WTC11 (cell line): ENCODE results near the gene TIPRL. TPM values are rescaled to one million over a fixed set of nuclear protein-coding genes. Genes with fewer than 3 reads are reported as not detected.

Source experiments
- ATAC-seq: fragments of 200-7000 bp; cut with Tn5 transposase; 2 replicates; pipeline ENCODE4 v1.10.0; 2021; ENCODE audit warnings: mild to moderate bottlenecking, moderate library complexity
- CTCF ChIA-PET: fragments of 300-600 bp; sonication (Branson Sonifier 250); formaldehyde crosslinking; loops from one replicate; lab custom pipeline; 2021; ENCODE audit warnings: antibody characterized with exemption; lab: Charles Lee
- POLR2A ChIA-PET: fragments of 350-600 bp; sonication (Branson Sonifier 250); formaldehyde crosslinking; loops from one replicate; lab custom pipeline; 2021; ENCODE audit warnings: antibody characterized with exemption; lab: Charles Lee
- DNase-seq: peaks from one replicate; pipeline ENCODE4 v3.0.0; 2021; ENCODE audit warnings: low spot score
- H3K27ac Mint-ChIP-seq: 2 replicates; pipeline ENCODE4 v1.8.0; 2021; ENCODE audit warnings: mixed read lengths
- H3K27me3 Mint-ChIP-seq: 2 replicates; pipeline ENCODE4 v1.8.0; 2021; ENCODE audit warnings: low read depth, mild to moderate bottlenecking, moderate library complexity, mixed read lengths
- H3K36me3 Mint-ChIP-seq: 2 replicates; pipeline ENCODE4 v1.8.0; 2021; ENCODE audit warnings: mixed read lengths
- H3K4me1 Mint-ChIP-seq: 2 replicates; pipeline ENCODE4 v1.8.0; 2022; ENCODE audit warnings: mixed read lengths
- H3K4me3 Mint-ChIP-seq: 2 replicates; pipeline ENCODE4 v1.8.0; 2021; ENCODE audit warnings: mild to moderate bottlenecking, moderate library complexity, mixed read lengths
- H3K9me3 Mint-ChIP-seq: 2 replicates; pipeline ENCODE4 v1.8.0; 2021; ENCODE audit warnings: mixed read lengths
- HMGA2 ChIP-seq: fragments of 250-450 bp; sonication (Bioruptor Pico); IDR thresholded peaks from 2 replicates; pipeline ENCODE4 v1.4.0; 2021; ENCODE audit warnings: mild to moderate bottlenecking, moderate library complexity
- IRF2 ChIP-seq: sonication (generic); formaldehyde crosslinking; IDR thresholded peaks from 2 replicates; pipeline ENCODE4 v1.8.0; 2022; ENCODE audit warnings: low read depth, missing genetic modification reagents, borderline replicate concordance
- KAT7 ChIP-seq: sonication (generic); formaldehyde crosslinking; IDR thresholded peaks from 2 replicates; pipeline ENCODE4 v1.8.1; 2023; ENCODE audit warnings: missing genetic modification reagents, mild to moderate bottlenecking, borderline replicate concordance
- NFATC4 ChIP-seq: fragments of 250-450 bp; sonication (Bioruptor Pico); IDR thresholded peaks from 2 replicates; pipeline ENCODE4 v1.9.0; 2021; ENCODE audit warnings: mild to moderate bottlenecking
- total RNA-seq: library from RNA; stranded (reverse); gene quantifications from 3 replicates; pipeline ENCODE4 v1.2.3, GENCODE V29; 2021
- TF ChIP-seq, protein P1 (sequence below): sonication (generic); formaldehyde crosslinking; IDR thresholded peaks from 2 replicates; pipeline ENCODE4 v1.8.0; 2022; ENCODE audit warnings: mild to moderate bottlenecking, missing genetic modification reagents
- TF ChIP-seq, protein P2 (sequence below): sonication (generic); formaldehyde crosslinking; IDR thresholded peaks from 2 replicates; pipeline ENCODE4 v1.8.1; 2023; ENCODE audit warnings: mild to moderate bottlenecking, missing genetic modification reagents, borderline replicate concordance
- TF ChIP-seq, protein P3 (sequence below): sonication (generic); formaldehyde crosslinking; IDR thresholded peaks from 2 replicates; pipeline ENCODE4 v1.8.0; 2022; ENCODE audit warnings: missing genetic modification reagents
- TF ChIP-seq, protein P4 (sequence below): sonication (generic); formaldehyde crosslinking; conservative IDR thresholded peaks from 2 replicates; pipeline ENCODE4 v1.8.1; 2023; ENCODE audit warnings: mild to moderate bottlenecking, low read depth, missing genetic modification reagents, moderate library complexity

TIPRL gene
- total RNA-seq, 1 experiment from 2014 or later: 25.3 TPM

DNA sequence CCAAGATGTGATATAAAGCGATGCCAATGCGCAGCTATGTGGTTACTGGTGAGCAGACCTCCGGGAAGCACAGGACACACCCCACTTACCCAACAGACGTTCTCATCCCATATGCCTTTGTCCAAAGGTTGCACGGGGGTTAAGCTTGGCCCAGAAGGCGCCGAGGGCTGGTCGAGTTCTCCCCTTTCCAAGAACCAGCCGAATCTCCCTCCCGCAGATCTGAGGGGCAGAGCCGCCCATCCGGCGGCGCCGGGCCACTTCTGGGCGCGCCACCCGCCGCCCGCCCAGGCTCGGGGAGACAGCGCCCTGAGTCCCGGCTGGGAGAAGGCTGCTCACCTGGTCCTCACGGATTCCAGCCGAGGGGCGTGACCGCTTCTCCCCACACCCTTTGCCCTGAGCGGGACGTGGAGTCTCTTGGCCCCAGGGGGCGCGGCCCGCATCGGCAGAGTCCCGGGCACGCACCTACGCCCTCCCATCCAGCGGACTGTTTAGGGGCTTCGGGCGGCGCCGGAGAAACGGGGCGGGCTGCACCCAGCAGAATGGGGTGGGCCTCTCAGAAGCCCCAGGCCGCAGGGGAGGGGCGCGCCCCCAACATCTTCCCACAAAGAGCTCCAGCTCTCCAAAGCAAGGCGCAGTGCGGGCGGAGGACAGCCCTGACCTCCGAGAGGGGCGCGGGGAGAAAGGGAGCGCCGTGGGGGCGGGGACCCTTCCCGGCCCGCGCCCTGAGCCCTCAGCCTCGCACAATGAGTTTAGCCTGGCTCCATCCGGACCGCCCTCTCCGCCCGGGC lies 42.6 kb upstream of the TIPRL start (continued):
- TF ChIP-seq, protein P1, sequence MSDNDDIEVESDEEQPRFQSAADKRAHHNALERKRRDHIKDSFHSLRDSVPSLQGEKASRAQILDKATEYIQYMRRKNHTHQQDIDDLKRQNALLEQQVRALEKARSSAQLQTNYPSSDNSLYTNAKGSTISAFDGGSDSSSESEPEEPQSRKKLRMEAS: 0 out of 2 replicates have a peak, but pooled peaks have one; percentile 36

DNA sequence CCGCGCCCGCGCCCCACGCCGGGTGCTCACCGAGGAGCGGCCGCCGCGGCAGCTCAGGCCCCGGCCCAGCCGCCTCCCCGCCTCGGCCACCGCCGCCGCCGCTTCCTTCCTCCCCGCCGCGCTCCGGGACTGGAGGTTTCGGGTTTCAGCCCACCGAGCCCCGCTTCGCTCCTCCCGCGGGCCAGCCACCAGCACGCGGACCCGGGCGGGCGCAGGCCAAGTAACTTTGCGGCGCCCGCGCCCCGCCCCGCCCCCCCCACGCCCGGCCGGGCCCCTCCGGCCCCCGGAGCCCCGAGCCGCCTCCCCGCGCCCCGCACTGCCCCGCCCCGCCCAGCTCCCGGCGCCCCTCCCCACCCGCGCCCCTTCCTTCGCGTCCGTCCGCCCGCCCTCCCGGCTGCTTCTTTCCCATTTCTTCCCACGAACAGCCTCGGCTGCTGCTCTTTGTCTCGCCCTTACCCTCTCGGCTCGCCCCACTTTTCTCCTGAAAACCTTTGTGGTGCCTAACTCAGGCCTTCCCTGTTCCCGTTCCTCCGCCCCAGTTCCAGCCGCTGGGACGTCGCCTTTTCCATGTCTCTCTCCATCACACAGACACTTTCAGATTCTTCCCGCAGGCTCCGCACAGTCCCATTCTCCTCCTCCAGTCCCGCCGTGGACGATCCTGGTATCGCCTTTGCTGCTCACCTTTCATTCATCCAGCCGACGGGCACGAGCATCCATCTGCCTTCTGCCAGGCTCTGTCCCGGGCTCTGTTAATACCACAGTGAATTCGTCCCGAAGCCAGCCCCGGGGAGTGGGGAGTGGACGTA lies 41.9 kb upstream of the TIPRL start, which contains the start of gene GPR161:
TSS of gene GPR161 (minus strand) at position 222 of the 806 bp plus-strand sequence. CDS start 32,080 bp downstream, outside the sequence.
- POLR2A ChIA-PET: no interaction called here
- TF ChIP-seq, protein P2, sequence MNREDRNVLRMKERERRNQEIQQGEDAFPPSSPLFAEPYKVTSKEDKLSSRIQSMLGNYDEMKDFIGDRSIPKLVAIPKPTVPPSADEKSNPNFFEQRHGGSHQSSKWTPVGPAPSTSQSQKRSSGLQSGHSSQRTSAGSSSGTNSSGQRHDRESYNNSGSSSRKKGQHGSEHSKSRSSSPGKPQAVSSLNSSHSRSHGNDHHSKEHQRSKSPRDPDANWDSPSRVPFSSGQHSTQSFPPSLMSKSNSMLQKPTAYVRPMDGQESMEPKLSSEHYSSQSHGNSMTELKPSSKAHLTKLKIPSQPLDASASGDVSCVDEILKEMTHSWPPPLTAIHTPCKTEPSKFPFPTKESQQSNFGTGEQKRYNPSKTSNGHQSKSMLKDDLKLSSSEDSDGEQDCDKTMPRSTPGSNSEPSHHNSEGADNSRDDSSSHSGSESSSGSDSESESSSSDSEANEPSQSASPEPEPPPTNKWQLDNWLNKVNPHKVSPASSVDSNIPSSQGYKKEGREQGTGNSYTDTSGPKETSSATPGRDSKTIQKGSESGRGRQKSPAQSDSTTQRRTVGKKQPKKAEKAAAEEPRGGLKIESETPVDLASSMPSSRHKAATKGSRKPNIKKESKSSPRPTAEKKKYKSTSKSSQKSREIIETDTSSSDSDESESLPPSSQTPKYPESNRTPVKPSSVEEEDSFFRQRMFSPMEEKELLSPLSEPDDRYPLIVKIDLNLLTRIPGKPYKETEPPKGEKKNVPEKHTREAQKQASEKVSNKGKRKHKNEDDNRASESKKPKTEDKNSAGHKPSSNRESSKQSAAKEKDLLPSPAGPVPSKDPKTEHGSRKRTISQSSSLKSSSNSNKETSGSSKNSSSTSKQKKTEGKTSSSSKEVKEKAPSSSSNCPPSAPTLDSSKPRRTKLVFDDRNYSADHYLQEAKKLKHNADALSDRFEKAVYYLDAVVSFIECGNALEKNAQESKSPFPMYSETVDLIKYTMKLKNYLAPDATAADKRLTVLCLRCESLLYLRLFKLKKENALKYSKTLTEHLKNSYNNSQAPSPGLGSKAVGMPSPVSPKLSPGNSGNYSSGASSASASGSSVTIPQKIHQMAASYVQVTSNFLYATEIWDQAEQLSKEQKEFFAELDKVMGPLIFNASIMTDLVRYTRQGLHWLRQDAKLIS: no peak
- TF ChIP-seq, protein P3, sequence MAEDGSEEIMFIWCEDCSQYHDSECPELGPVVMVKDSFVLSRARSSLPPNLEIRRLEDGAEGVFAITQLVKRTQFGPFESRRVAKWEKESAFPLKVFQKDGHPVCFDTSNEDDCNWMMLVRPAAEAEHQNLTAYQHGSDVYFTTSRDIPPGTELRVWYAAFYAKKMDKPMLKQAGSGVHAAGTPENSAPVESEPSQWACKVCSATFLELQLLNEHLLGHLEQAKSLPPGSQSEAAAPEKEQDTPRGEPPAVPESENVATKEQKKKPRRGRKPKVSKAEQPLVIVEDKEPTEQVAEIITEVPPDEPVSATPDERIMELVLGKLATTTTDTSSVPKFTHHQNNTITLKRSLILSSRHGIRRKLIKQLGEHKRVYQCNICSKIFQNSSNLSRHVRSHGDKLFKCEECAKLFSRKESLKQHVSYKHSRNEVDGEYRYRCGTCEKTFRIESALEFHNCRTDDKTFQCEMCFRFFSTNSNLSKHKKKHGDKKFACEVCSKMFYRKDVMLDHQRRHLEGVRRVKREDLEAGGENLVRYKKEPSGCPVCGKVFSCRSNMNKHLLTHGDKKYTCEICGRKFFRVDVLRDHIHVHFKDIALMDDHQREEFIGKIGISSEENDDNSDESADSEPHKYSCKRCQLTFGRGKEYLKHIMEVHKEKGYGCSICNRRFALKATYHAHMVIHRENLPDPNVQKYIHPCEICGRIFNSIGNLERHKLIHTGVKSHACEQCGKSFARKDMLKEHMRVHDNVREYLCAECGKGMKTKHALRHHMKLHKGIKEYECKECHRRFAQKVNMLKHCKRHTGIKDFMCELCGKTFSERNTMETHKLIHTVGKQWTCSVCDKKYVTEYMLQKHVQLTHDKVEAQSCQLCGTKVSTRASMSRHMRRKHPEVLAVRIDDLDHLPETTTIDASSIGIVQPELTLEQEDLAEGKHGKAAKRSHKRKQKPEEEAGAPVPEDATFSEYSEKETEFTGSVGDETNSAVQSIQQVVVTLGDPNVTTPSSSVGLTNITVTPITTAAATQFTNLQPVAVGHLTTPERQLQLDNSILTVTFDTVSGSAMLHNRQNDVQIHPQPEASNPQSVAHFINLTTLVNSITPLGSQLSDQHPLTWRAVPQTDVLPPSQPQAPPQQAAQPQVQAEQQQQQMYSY (CRISPR knock-in tag): peak; percentile 68
- 0 out of 2 replicates have a peak, but pooled peaks have one; percentile 69 for TF ChIP-seq KAT7 (CRISPR knock-in tag)
- no peaks in the 10 kb centered on the region for H3K9me3 Mint-ChIP-seq

DNA sequence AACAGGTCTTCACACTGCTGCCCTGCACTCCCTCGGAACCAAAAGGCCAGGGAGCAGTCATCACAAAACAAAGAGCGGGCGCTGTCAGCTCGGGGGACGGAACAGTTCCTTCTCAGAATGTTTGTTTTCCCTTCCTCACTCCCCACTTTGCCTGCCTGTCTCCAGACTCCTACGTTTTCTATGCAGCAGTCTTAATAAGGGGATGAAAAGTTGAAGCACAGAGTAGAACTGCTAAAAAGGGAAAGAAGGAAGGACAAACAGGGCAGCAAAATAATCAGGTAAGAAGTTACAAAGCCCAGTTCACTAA lies 41.3 kb upstream of the TIPRL start:
- ChIA-PET POLR2A (no interaction called here), CTCF (interaction anchor here (3.0 kb wide), 1 partner anchor 55 kb away, joined by 20 read pairs; no protein-coding TSS in a partner anchor)
- H3K36me3 Mint-ChIP-seq: no peaks in the 10 kb centered on the region
- TF ChIP-seq IRF2: no peak
- TF ChIP-seq, protein P1: no peak
- TF ChIP-seq, protein P4, sequence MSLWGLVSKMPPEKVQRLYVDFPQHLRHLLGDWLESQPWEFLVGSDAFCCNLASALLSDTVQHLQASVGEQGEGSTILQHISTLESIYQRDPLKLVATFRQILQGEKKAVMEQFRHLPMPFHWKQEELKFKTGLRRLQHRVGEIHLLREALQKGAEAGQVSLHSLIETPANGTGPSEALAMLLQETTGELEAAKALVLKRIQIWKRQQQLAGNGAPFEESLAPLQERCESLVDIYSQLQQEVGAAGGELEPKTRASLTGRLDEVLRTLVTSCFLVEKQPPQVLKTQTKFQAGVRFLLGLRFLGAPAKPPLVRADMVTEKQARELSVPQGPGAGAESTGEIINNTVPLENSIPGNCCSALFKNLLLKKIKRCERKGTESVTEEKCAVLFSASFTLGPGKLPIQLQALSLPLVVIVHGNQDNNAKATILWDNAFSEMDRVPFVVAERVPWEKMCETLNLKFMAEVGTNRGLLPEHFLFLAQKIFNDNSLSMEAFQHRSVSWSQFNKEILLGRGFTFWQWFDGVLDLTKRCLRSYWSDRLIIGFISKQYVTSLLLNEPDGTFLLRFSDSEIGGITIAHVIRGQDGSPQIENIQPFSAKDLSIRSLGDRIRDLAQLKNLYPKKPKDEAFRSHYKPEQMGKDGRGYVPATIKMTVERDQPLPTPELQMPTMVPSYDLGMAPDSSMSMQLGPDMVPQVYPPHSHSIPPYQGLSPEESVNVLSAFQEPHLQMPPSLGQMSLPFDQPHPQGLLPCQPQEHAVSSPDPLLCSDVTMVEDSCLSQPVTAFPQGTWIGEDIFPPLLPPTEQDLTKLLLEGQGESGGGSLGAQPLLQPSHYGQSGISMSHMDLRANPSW: no peak
- no peak for TF ChIP-seq HMGA2
- no peak for TF ChIP-seq NFATC4 (CRISPR knock-in tag)
- ATAC-seq (peak; percentile 52), DNase-seq (no peak)
- H3K27ac Mint-ChIP-seq: peak overlapping the region; percentile 87
- H3K9me3 Mint-ChIP-seq: no peaks in the 10 kb centered on the region
- H3K4me1 Mint-ChIP-seq: peaks cover 22% of the 10 kb centered on the region
- H3K27me3 Mint-ChIP-seq: peaks cover 41% of the 10 kb centered on the region
- H3K4me3 Mint-ChIP-seq: peak overlapping the region; percentile 96

More for the DNA sequence above, 41.9 kb upstream of the TIPRL start, which contains the start of gene GPR161:
- peak; percentile 58 for ATAC-seq
- CTCF ChIA-PET: interaction anchor here (1.3 to 3.0 kb wide), 3 partner anchors 9 to 98 kb away, joined by 8 to 20 read pairs (median 9); no protein-coding TSS in a partner anchor
- H3K4me1 Mint-ChIP-seq: peaks cover 22% of the 10 kb centered on the region
- peaks cover 41% of the 10 kb centered on the region for H3K27me3 Mint-ChIP-seq
- no peaks in the 10 kb centered on the region for H3K36me3 Mint-ChIP-seq
- H3K27ac Mint-ChIP-seq: peak within 1 kb of the TSS; percentile 87
- DNase-seq: peak; percentile 77
- H3K4me3 Mint-ChIP-seq: peak within 1 kb of the TSS; percentile 96
